Measurements from ENCODE around the gene RSBN1. TPM values are rescaled to one million over a fixed set of nuclear protein-coding genes. Genes with fewer than 3 reads are reported as not detected.
"Not testable (repeated sequence)": the region's sequence is repeated elsewhere in the genome, so short reads cannot be mapped to it uniquely, and the experiment has no call there.

The RSBN1 gene
- 9.6 TPM for total RNA-seq
- long read RNA-seq, full-length matches to known transcripts = 9 of 16 reads
- long read RNA-seq, partial matches to known transcripts = 6 of 16 reads
- long read RNA-seq, other reads (novel, unspliced or antisense) = 1 of 16 reads

GRCh38 chr1:113811888-113812660 is at the start of gene RSBN1:
Gene RSBN1 (minus strand): TSS chr1:113812476. CDS start chr1:113812412, 64 bp downstream.
- peak; percentile 96 for ATAC-seq (ENCODE audit: poor library complexity)
- intact Hi-C loops (cut with DNase I) = loop anchor here (10.0 kb wide), 1 partner anchor 57 kb away; the partner anchor contains the start of gene PHTF1
- peak; percentile 99 for DNase-seq

DNA sequence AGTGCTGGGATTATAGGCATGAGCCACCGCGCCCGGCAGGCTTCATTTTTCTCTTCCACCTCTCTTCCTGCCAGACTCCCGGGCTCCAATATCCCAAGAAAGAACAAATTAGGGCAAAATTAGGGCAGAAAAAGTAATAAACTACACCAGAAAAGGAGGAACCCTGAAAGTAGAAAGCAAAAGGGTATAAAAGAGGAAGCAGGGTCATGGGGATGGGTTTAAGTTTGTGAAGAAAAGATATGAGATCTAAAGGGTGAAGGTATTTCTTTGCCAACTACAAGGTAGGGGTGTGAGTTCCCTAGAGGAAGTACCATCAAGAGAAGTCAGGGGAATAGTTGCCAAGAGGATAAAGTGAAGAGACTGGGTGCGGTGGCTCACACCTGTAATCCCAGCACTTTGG is 49.4 kb upstream of the RSBN1 start:
- intact Hi-C loops (cut with DNase I) = no loop called here
- no peak for DNase-seq

GRCh38 chr1:113860891-113861290 is 48.6 kb upstream of the RSBN1 start:
- intact Hi-C loops (cut with DNase I) = no loop called here
- DNase-seq (no peak), ATAC-seq (ENCODE audit: poor library complexity) (no peak)

More for the DNA sequence above, 49.4 kb upstream of the RSBN1 start:
- ATAC-seq (ENCODE audit: poor library complexity) = no peak

GRCh38 chr1:113859478-113860175 is 47.4 kb upstream of the RSBN1 start:
- DNase-seq (no peak), ATAC-seq (ENCODE audit: poor library complexity) (peak; percentile 46)
- intact Hi-C loops (cut with DNase I) = no loop called here

- no peak for ATAC-seq (ENCODE audit: poor library complexity)
- DNase-seq = no peak
- intact Hi-C loops (cut with DNase I) = no loop called here
Observed at GRCh38 chr1:113858982-113859381, 46.7 kb upstream of the RSBN1 start.

- ATAC-seq (ENCODE audit: poor library complexity) (no peak), DNase-seq (no peak)
- intact Hi-C loops (cut with DNase I) = no loop called here
Observed at GRCh38 chr1:113858418-113858817, 46.1 kb upstream of the RSBN1 start.

DNA sequence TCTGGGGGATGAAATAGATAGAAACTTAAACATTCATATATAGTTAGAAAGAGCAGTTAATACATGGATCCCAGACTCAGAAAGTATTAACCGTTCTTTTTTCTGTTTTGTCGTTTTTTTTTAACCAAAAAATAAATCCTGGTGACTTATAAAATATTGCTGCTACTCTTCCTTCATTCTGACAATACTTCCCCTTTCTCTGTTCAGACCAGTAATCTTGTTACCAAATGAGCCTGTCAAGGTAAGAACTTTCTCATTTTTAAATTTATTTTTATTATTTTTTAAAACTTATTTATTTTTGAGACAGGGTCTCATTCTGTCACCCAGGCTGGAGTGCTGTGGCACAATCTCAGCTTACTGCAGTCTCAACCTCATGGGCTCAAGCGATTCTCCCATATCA is 45.5 kb upstream of the RSBN1 start:
- DNase-seq (no peak), ATAC-seq (ENCODE audit: poor library complexity) (no peak)

DNA sequence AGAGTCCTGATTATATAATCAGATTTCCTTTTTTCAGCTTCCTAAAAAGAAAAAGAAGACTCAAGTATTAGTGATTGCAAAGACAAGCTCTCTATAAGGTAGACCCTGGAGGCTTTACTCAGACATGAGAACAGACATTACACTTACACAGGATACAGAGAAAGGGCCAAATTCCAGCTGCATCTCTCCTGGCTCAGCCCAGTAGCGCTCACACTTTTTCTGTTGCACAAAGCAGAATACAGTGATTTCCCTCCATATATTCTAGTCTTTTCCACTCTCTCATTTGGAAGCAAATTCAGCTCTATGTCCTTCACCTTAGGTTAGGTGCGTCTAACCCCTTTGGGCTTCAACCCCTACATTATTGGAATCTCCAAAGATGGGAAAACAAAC is 44.1 kb upstream of the RSBN1 start:
- intact Hi-C loops (cut with DNase I) = no loop called here
- ATAC-seq (ENCODE audit: poor library complexity) = no peak
- no peak for DNase-seq

More for the DNA sequence above, 45.5 kb upstream of the RSBN1 start:
- intact Hi-C loops (cut with DNase I) = no loop called here

DNA sequence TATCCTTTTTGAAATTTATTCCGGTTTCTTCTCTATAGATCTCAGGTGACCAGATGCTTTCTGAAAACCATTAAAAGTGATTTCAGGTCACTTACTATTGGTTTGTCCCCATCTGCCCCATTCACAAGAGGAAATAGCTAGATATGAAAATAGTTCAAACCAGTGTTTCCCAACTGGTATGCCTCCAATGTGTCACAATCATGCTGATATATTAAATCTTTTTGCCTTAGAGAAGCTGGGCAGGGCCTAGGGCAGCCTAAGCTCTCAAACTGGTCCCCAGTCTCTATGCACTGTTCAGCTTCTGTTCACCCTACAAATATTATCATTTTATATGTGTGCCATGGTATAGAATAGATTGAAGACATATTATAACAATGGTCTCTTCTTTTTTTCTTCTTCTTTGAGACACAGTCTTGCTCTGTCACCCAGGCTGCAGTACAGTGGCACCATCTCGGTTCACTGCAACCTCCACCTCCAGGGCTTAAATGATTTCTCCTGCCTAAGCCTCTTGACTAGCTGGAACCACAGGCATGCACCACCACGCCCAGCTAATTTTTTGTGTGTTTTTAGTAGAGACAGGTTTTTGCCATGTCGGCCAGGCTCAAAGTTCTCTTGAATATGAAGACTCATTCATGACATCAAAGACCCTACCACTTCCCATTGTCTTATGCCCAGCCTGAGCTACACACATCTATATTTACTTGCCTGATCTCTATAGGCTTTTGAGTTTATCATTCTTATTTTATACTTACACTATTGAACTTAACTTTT is 43.5 kb upstream of the RSBN1 start:
- DNase-seq = no peak
- no peak for ATAC-seq (ENCODE audit: poor library complexity)
- intact Hi-C loops (cut with DNase I) = no loop called here

GRCh38 chr1:113854234-113854633 is 42.0 kb upstream of the RSBN1 start:
- ATAC-seq (ENCODE audit: poor library complexity) = no peak
- intact Hi-C loops (cut with DNase I) = no loop called here
- DNase-seq = no peak

- intact Hi-C loops (cut with DNase I) = not testable (repeated sequence)
Observed at GRCh38 chr1:113852694-113853093, 40.4 kb upstream of the RSBN1 start.

GRCh38 chr1:113850127-113850796 is 38.0 kb upstream of the RSBN1 start:
- intact Hi-C loops (cut with DNase I) = no loop called here
- DNase-seq = no peak
- ATAC-seq (ENCODE audit: poor library complexity) = no peak

More at GRCh38 chr1:113852694-113853093, 40.4 kb upstream of the RSBN1 start:
- DNase-seq; ATAC-seq (ENCODE audit: poor library complexity): not testable (repeated sequence)

- no peak for ATAC-seq (ENCODE audit: poor library complexity)
- no peak for DNase-seq
- intact Hi-C loops (cut with DNase I) = no loop called here
Observed at GRCh38 chr1:113849072-113849471, 36.8 kb upstream of the RSBN1 start.

DNA sequence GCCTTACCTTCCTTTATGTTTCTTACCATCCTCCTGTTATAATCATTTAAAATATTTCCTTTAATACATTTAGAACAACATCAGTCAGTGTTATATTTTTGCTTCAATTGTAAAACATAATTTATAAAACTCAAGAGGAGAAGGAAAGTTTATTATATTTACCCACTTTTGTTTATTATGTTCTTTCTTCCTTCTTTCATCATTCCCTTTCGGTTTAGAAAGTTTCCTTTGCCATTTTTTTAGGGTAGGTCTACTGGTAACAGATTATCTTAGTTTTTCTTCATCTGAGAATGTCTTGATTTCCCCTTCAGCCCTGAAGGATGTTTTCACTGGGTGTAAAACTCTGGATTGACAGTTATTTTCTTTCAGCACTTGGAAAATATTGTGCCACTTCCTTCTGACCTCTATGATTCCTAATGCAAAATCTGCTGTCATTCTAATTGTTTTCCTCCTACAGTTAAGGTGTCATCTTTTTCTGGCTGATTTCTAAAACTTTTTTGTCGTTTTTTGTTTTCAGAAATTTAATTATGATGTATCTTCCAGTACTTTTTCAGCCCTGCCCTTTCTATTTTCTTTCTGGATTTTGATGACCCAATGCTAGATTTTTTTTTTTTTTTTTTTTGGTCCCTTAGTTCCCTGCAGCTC is 34.2 kb upstream of the RSBN1 start:
- DNase-seq = no peak
- intact Hi-C loops (cut with DNase I) = no loop called here
- no peak for ATAC-seq (ENCODE audit: poor library complexity)

- intact Hi-C loops (cut with DNase I) = loop anchor here (10.0 kb wide), 1 partner anchor 68 kb away; the partner anchor contains the start of genes AP4B1 and DCLRE1B
- ATAC-seq (ENCODE audit: poor library complexity) (no peak), DNase-seq (no peak)
Observed at GRCh38 chr1:113836534-113836933, 24.3 kb upstream of the RSBN1 start.

DNA sequence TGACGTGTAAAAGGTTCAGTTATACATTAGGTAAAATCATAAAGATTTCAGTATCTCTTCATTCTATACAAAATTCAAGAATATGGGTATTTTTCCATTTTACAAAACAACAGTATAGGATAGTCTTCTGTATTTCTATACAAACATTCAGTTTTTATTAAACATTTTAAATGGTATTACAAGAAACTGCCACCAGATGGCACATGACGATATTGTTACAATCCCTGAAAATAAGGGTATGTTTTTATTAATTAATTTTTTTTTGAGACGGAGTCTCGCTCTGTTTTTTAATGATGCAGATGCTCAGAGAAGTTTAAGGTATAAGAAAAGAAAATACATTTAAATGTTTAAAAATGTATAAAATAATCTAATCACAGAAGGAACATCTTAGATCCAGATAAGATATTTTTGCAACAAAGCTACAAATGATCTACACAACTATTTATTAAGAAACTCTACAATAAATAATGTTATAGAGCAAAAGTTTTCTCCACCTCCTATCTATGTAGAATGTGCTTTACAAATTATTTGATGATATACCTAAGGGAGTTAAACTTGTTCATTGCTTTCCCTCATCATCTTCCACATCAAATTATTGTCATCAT is 23.5 kb upstream of the RSBN1 start:
- intact Hi-C loops (cut with DNase I) = loop anchor here (10.0 kb wide), 1 partner anchor 69 kb away; the partner anchor contains the start of genes AP4B1 and DCLRE1B
- no peak for DNase-seq
- no peak for ATAC-seq (ENCODE audit: poor library complexity)

DNA sequence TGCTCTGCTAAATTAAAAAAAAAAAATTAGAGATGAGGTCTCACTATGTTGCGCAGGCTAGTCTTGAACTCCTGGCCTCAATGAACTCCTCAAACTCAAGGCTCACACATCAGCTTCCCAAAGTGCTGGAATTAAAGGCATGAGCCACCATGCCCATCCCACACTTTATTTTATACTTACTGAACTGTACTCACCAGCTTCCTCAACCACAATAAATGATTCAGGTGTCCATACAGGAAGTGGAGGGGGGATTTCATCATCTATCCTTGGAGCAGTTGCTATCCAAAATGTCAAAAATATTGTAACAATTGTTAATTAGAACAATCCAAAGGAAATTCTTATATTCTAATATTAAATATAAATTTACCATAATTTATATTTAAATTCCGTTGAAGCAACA is 22.4 kb upstream of the RSBN1 start:
- intact Hi-C loops (cut with DNase I) = loop anchor here (10.0 kb wide), 1 partner anchor 70 kb away; the partner anchor contains the start of genes AP4B1 and DCLRE1B
- DNase-seq = no peak
- ATAC-seq (ENCODE audit: poor library complexity) = no peak

Data from Right ventricle myocardium superior (tissue), 1 donor.